Activated CD8-positive, alpha-beta memory T cell treated with anti-CD3 and anti-CD28 coated beads for 4 hours (primary cell): ENCODE results near the gene BMP7.

ENCODE experiments used
- DNase-seq, 2 donors: peaks; one replicate each; pipeline ENCODE4 v3.0.0-alpha.2; 2020; ENCODE audit warnings: low read depth in 2 of 2

BMP7 gene

GRCh38 chr20:57126481-57127092 is 139.9 kb downstream of the BMP7 start:
- DNase-seq: no peak

- no peak for DNase-seq
These were observed 141.5 kb downstream of the BMP7 start for GRCh38 chr20:57124800-57125517.

- no peak for DNase-seq
These were observed 142.1 kb downstream of the BMP7 start for GRCh38 chr20:57124366-57124765.

GRCh38 chr20:57123504-57123903 is 142.9 kb downstream of the BMP7 start:
- no peak for DNase-seq

GRCh38 chr20:57122536-57123489 is 143.6 kb downstream of the BMP7 start:
- DNase-seq: no peak

- DNase-seq: no peak
These were observed 147.5 kb downstream of the BMP7 start for GRCh38 chr20:57118964-57119363.
